Measurements from ENCODE around the gene PLCB3.

- TF ChIP-seq POLR2A (IDR thresholded peaks at IDR 0.05), result no peak
- TF ChIP-seq, protein P1, sequence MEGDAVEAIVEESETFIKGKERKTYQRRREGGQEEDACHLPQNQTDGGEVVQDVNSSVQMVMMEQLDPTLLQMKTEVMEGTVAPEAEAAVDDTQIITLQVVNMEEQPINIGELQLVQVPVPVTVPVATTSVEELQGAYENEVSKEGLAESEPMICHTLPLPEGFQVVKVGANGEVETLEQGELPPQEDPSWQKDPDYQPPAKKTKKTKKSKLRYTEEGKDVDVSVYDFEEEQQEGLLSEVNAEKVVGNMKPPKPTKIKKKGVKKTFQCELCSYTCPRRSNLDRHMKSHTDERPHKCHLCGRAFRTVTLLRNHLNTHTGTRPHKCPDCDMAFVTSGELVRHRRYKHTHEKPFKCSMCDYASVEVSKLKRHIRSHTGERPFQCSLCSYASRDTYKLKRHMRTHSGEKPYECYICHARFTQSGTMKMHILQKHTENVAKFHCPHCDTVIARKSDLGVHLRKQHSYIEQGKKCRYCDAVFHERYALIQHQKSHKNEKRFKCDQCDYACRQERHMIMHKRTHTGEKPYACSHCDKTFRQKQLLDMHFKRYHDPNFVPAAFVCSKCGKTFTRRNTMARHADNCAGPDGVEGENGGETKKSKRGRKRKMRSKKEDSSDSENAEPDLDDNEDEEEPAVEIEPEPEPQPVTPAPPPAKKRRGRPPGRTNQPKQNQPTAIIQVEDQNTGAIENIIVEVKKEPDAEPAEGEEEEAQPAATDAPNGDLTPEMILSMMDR (IDR thresholded peaks at IDR 0.05), result no peak
Observed at GRCh38 chr11:64229744-64230170, 21.6 kb upstream of the PLCB3 start.
